GM21825 (cell line): ENCODE data around the gene MRPS7.

Source experiments
- ATAC-seq: cut with Tn5 transposase; IDR thresholded peaks from one replicate; pipeline ENCODE4 v1.9.1; 2021; ENCODE audit warnings: mild to moderate bottlenecking, moderate library complexity; ENCODE audit not compliant: unreplicated experiment

Gene MRPS7

GRCh38 chr17:75307957-75308731, 46.5 kb downstream of the MRPS7 start:
- ATAC-seq, result no peak

GRCh38 chr17:75308732-75309629, 47.3 kb downstream of the MRPS7 start:
- ATAC-seq, result no peak

- ATAC-seq, result peak; percentile 42
Observed at GRCh38 chr17:75313941-75314551, 52.4 kb downstream of the MRPS7 start.

- no peak for ATAC-seq
Observed at GRCh38 chr17:75315541-75316243, 54.0 kb downstream of the MRPS7 start.
